Measurements from ENCODE around the gene SKIDA1. TPM values are rescaled to one million over a fixed set of nuclear protein-coding genes. Genes with fewer than 3 reads are reported as not detected.

Gene SKIDA1
- total RNA-seq, 2 donors from 2014 or later, result 6.4 to 12.0 TPM

DNA sequence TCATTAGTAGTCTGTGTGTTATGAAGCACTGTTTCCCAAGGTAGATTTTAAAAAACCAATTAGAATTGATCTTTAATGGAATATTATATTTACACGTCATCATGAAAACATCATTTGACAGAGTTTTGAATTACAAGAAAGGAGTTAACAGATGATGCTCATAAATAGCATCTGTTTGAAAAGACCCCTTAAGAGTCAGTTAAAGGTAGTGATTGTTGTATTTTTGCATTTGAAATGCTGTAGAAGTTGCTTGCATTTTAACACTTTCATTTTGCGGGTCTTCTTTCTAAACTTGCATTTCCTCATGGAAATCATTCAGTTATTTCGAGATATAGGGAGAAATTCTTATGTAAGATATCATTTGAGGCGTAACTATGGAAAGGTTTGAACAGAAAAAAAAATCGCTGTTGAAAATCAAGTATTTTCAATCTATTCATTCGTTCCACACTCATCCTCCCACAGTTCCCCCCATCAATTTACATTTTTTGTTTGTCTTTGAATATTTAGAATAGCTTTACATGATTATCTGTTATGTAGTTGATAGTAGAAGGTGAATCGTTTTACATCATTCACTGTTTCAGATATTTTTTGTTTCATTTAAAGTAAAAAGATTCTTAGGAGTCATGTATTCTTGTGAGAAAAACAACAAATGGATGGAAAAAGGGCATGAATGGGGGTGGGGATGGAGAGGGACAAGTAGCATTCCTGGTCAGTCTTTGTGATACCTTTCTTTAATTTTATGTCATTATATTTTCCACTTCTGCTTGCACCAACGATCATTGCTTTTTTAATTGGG is 3.0 kb upstream of the SKIDA1 start:
- no peaks in the 10 kb centered on the region for H3K36me3 Mint-ChIP-seq (ENCODE audit: low read depth)
- H3K9ac ChIP-seq (ENCODE audit: extremely low read depth, low read length, poor library complexity, severe bottlenecking), result peak overlapping the region; percentile 95
- peak overlapping the region; percentile 99 for H3K4me3 ChIP-seq (ENCODE audit: low read length)
- H3K4me1 ChIP-seq (ENCODE audit: control insufficient read depth, insufficient read depth, low read length), result peaks cover 19% of the 10 kb centered on the region
- H3K27me3 Mint-ChIP-seq (ENCODE audit: insufficient read depth), result no peaks in the 10 kb centered on the region
- no peaks in the 10 kb centered on the region for H3K36me3 ChIP-seq (ENCODE audit: control insufficient read depth, insufficient read depth, low read length)
- 0 to 9% methylated on average over 1 to 7 of the region's 8 CpGs for WGBS, 2 experiments (ENCODE audit: insufficient coverage in 1 of 2, insufficient read length in 1 of 2)
- no peaks in the 10 kb centered on the region for H3K9me3 ChIP-seq (ENCODE audit: control insufficient read depth, low read length)
- no peaks in the 10 kb centered on the region for H3K9me3 Mint-ChIP-seq
- H3K27ac Mint-ChIP-seq, result peak overlapping the region; percentile 94
- peak overlapping the region; percentile 96 for H3K27ac ChIP-seq (ENCODE audit: low read depth, low read length)
- H3K27me3 ChIP-seq (ENCODE audit: control insufficient read depth, insufficient read depth, low read length, poor library complexity, severe bottlenecking), result no peaks in the 10 kb centered on the region
- TF ChIP-seq CTCF (conservative IDR thresholded peaks at IDR 0.05), result no peak
- peak; percentile 48 for DNase-seq
- peaks cover 39% of the 10 kb centered on the region for H3K4me1 Mint-ChIP-seq
- H3K4me3 Mint-ChIP-seq, result peak overlapping the region; percentile 78

DNA sequence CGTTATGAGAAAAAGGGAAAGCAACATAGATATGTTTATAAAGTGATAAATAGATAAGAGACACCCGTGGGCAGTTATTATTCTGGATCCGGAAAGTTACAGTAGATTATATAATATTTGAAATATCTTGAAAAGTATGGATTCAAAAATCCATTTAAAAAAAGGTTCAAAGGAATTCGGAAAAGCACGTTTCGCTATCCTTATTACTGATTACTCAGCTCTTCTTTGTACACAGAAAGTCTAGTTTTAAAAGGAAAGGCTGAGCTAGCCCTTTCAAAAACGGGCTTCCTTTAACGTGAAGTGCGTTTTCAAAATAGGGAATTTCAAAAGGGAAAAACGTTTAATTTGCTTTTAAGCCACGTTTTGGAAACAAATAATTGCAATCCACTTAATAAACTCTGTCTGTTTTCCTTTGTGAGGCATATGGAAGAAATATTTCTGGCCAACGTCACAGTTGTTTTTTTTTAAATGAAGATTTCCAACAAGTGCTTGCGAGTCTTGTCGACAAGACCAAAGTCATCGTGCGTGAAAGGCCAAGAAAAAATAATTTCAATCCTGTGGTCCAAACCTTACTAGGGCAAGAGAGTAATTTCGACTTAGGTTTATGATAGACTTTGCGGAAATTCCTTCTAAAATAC is 2.2 kb upstream of the SKIDA1 start:
- H3K4me1 ChIP-seq (ENCODE audit: control insufficient read depth, insufficient read depth, low read length), result peaks cover 20% of the 10 kb centered on the region
- peak overlapping the region; percentile 94 for H3K27ac Mint-ChIP-seq
- no peaks in the 10 kb centered on the region for H3K36me3 Mint-ChIP-seq (ENCODE audit: low read depth)
- H3K4me3 Mint-ChIP-seq, result peak overlapping the region; percentile 78
- peak overlapping the region; percentile 96 for H3K27ac ChIP-seq (ENCODE audit: low read depth, low read length)
- 2 to 5% methylated on average over 9 to 18 of the region's 18 CpGs for WGBS, 2 experiments (ENCODE audit: insufficient coverage in 1 of 2, insufficient read length in 1 of 2)
- no peaks in the 10 kb centered on the region for H3K27me3 ChIP-seq (ENCODE audit: control insufficient read depth, insufficient read depth, low read length, poor library complexity, severe bottlenecking)
- no peaks in the 10 kb centered on the region for H3K9me3 Mint-ChIP-seq
- TF ChIP-seq CTCF (conservative IDR thresholded peaks at IDR 0.05), result no peak
- no peaks in the 10 kb centered on the region for H3K9me3 ChIP-seq (ENCODE audit: control insufficient read depth, low read length)
- H3K27me3 Mint-ChIP-seq (ENCODE audit: insufficient read depth), result no peaks in the 10 kb centered on the region
- peak; percentile 25 for DNase-seq
- peak overlapping the region; percentile 99 for H3K4me3 ChIP-seq (ENCODE audit: low read length)
- H3K9ac ChIP-seq (ENCODE audit: extremely low read depth, low read length, poor library complexity, severe bottlenecking), result peak overlapping the region; percentile 95
- peaks cover 39% of the 10 kb centered on the region for H3K4me1 Mint-ChIP-seq
- no peaks in the 10 kb centered on the region for H3K36me3 ChIP-seq (ENCODE audit: control insufficient read depth, insufficient read depth, low read length)

DNA sequence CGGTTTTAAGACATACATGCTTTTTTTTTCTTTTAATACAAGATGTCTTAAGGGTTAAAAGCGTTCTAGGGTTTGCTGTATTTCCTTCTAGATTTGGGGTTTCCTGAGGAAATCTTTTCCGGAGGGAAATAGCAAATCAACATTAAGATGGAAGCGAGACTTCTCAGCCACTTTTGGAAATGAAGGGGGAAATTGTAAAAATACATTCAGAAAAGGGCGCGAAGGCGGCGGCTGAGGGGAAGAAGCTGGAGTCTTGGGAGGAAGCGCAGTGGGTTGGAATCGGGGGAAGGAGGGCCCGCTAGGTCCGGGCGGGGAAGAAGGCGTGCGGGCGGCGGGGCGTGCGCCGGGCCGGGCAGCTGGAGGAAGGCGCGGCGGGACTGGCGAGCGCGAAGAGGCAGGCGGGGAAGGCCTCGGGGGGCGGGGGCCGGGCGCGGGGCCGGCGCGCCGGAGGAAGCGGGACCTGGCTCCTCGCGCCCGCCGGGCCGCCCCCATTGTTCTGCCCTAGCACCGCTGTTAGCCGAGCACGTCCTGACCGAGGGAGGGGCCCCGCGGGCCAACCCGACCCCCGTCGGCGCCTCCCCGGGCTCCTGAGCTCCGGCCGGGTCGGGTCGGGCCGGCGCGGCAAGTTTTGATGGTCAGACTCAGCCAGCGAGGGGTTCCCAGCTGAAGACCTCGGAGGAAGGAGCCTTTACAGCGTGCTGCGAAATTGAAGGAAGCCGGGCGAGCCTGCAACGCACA is 1.5 kb upstream of the SKIDA1 start:
- H3K27me3 ChIP-seq (ENCODE audit: control insufficient read depth, insufficient read depth, low read length, poor library complexity, severe bottlenecking), result no peaks in the 10 kb centered on the region
- Mint-ChIP-seq H3K4me1 (peaks cover 42% of the 10 kb centered on the region), H3K27ac (peak overlapping the region; percentile 99), H3K4me3 (peak overlapping the region; percentile 78), H3K27me3 (ENCODE audit: insufficient read depth) (no peaks in the 10 kb centered on the region), H3K9me3 (no peaks in the 10 kb centered on the region), H3K36me3 (ENCODE audit: low read depth) (no peaks in the 10 kb centered on the region)
- peak; percentile 90 for DNase-seq
- peaks cover 20% of the 10 kb centered on the region for H3K4me1 ChIP-seq (ENCODE audit: control insufficient read depth, insufficient read depth, low read length)
- no peaks in the 10 kb centered on the region for H3K36me3 ChIP-seq (ENCODE audit: control insufficient read depth, insufficient read depth, low read length)
- peak overlapping the region; percentile 96 for H3K27ac ChIP-seq (ENCODE audit: low read depth, low read length)
- H3K9ac ChIP-seq (ENCODE audit: extremely low read depth, low read length, poor library complexity, severe bottlenecking), result peak overlapping the region; percentile 95
- peak overlapping the region; percentile 99 for H3K4me3 ChIP-seq (ENCODE audit: low read length)
- H3K9me3 ChIP-seq (ENCODE audit: control insufficient read depth, low read length), result no peaks in the 10 kb centered on the region
- 0% methylated on average over 19 to 68 of the region's 68 CpGs for WGBS, 2 experiments (ENCODE audit: insufficient coverage in 1 of 2, insufficient read length in 1 of 2)
- no peak for TF ChIP-seq CTCF (conservative IDR thresholded peaks at IDR 0.05)
